Epidermal melanocyte (primary cell): ENCODE data around the gene METAP2.

Experiments
- DNase-seq: peaks from one replicate; pipeline ENCODE4 v3.0.0; 2011; ENCODE audit warnings: low spot score; ENCODE audit not compliant: insufficient read length

The METAP2 gene

DNA sequence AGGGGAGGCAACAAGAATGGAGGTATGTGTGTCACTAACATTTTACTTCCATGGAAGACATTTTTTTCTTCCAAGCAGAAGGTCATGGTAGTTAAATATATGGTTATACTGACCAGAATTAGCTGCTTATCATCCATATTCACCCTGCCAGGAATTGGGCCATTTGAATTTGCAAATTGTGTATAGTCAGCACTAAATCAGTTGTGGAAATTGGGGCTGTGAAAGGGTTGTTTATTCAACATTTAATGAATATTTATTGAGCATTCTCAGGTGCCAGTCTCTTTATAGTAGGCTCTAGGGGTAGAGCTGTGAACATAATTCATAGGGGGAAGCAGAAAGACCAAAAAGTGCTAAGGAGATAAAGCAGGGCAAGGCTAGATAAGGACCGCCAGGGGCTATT lies 38.0 kb downstream of the METAP2 start:
- DNase-seq, result no peak

DNA sequence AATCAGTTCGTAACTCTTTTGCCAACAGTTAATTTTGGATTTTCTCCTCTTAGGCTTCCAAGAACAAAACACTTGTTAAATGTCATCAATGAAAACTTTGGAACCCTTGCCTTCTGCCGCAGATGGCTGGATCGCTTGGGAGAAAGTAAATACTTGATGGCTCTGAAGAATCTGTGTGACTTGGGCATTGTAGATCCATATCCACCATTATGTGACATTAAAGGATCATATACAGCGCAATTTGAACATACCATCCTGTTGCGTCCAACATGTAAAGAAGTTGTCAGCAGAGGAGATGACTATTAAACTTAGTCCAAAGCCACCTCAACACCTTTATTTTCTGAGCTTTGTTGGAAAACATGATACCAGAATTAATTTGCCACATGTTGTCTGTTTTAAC lies 39.6 kb downstream of the METAP2 start:
- no peak for DNase-seq

DNA sequence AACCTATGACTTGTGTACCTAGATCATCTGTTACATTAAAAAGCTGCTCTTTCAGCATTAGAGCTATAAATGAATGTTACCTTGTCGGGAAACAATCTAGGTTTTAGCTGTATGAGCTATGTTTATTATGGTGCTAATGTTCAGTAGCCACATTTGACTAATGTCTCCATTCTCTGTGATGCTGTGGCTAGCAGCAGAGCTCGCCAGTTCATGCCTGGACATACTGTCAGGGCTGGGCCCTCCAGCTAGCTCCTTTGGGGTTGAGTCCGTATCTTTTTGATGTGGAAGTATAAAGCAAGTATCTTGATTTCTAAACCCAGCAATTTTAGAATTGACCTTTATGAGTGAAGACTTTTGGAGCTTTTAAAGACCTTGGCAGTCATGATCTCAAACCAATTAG lies 41.2 kb downstream of the METAP2 start:
- no peak for DNase-seq

DNA sequence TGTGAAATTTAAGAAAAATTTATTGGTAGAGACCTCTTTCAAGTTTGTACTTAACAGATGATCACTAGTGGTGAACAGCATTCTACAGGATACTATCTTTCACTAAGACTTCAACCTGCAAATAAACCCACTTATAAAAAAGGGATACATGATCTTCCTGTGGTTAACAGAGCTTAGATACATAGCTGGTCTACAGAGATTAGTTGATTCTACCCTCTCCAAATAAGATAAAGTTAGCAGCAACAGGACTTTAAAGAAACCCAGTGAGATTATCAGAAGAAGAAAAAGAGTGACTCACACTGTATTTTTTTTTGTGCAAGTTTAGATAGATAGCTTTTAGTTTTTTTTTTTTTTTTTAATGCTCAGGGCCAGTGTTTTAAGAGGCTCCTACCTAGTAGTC lies 42.8 kb downstream of the METAP2 start:
- no peak for DNase-seq

DNA sequence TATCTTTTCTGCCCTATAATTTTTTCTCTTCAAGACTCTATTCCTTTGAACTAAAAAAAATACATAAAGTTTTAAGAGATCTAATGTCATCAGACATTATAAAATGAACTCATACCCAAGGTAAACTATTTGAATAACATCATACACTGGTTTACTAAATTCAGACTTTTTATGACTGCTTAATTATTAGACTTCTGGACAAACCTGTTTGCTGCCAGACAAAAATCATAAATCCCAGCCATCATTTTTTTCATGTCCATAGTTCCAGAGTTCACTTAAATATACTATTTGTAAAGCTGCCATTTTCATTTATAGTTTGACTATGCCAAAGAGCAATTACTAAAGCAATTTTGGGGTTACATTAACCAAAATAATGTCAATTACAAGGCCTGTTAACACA lies 43.3 kb downstream of the METAP2 start:
- no peak for DNase-seq

DNA sequence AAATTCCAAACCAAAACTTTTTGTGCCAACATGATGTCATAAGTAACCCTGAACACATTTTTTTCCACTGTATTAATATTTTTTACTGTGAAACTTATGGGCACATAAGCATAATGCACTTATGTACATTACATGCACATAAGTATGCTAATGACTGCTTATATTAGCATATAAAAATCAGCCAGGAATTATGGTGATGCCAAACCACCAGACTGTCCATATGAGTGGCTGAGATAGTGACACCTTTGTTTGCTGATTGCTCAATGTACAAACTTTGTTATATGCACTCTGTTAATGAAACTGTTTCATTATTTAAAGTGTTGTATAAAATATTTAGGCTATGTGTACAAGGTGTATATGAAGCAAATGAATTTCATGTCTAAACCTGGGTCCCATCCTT lies 45.0 kb downstream of the METAP2 start:
- DNase-seq, result no peak

DNA sequence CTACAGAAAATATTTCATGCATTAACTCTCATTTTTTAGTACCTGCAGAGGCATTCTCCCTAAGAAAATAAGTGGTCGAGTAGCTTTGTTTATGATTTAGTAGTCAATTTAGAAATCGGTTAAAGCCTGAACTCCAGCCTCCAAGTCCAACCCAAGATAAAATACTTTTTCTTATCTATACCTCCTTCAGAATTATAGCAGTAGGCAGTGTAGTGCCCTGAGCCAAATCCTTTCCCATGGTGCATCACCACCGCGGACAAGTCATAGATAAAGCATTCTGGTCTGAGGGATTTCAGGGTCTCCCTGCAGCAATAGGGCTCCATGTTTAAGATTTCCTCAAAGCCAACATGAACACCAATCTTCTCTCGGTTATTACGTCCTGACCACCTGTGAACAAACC lies 46.9 kb downstream of the METAP2 start:
- no peak for DNase-seq

DNA sequence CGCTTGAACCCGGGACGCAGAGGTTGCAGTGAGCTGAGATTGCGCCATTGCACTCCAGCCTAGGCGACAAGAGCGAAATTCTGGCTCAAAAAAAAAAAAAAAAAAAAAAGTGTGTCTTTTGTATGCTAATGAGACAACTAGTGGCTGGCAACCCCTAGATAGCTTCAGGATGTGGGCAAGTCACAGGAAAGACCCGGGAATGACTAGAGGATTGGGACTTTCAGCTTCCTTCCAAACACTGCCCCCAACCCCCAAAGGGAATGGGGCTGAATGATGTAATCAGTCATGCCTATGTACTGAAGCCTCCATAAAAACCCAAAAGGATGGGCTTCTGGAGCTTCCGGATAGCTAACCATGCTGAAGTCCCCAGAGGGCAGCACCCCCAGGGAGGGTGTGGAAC lies 48.7 kb downstream of the METAP2 start:
- DNase-seq, result no peak

DNA sequence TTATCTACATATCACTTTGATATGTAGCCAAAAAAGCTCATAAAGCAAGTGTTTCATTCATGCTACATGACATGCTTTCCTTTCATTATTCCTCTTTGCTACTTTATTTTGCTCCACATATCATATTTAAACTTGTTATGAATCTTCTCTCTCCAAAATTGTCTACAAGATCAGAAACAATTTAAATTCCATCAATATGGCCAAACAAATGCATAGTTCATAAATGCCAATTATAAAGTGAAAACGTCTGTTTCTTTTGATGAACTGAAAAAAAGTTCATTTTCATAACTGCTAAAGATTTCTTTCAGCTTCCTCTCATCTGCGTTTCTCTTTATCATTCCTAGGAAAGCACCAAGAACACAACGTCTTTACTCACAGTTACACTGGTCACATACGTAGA lies 54.5 kb downstream of the METAP2 start:
- DNase-seq, result no peak

DNA sequence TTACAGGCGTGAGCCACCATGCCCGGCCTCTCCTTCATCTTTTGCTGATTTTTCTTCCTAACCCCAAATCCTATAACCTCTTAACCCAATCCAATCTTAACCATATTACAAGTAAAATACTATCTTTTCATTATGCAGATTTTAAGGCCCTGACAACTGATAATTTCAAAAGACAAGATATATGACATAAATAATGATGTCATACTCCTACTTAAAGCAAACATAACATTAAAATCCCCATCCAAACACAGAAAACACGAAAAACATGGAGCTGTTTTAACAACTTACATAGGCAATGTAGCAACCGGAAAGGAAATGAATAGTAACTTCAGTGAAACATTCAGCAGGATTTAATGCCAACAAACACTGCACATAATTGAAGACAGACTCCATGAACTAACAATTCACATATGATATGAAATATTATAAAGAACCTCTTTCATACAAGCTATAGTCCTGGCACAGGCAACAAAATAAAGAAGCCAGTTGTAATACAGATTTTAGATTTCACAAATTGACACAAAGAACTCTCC lies 55.8 kb downstream of the METAP2 start:
- DNase-seq, result no peak

DNA sequence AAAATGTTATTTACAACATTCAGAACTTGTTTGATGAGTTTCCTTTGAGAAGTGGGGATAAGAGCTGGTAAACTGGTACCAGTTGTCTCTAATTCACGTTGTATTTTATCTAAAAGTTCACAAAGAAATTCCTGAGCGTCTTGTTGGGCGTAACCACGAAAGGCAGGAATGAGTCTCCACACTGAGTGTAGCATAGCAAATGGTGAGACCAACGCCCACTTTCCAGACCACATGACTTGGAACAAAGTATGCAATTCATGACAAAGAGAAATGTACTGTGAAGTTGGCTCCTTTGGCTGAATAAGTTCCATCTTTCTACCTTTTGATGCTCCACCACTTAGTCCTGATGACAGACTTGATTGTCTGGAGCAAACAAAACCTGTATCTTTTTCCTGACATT lies 58.9 kb downstream of the METAP2 start:
- DNase-seq, result no peak

DNA sequence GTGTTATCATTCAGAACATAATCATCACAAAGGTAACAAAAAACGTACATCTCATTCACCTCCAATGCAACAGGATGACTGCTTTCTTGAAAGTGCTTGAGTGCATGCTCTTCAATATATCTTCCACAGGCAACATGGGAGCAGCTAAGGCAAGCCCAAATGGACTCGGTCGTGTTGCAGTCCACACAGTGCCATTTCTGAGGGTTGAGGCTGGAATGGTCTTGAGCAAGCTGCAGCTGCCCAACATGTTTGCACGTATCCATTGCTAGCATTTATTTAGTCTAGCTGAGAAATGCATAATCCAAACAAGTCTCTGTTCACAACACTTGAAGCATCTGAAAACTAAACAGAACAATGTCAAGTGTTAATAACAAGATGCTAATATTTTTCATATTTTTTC lies 60.0 kb downstream of the METAP2 start:
- DNase-seq, result no peak

DNA sequence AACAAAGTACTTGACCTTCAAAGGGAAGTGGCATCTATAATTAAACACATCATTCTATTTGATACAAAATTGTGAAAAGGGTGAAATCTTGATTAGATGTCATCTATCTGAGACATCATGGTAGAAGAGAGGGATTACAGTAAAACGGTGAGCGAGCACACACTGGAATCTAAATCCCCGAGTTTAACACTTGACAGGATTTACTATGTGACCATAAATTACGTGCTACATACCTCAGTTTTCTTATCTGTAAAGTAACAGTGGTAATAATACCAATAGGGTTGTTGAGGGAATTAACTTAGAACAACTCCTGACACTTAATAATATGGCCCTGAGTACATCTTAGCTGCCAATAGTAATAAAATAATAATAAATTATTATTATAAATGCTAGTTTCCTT lies 64.1 kb downstream of the METAP2 start:
- DNase-seq, result no peak

DNA sequence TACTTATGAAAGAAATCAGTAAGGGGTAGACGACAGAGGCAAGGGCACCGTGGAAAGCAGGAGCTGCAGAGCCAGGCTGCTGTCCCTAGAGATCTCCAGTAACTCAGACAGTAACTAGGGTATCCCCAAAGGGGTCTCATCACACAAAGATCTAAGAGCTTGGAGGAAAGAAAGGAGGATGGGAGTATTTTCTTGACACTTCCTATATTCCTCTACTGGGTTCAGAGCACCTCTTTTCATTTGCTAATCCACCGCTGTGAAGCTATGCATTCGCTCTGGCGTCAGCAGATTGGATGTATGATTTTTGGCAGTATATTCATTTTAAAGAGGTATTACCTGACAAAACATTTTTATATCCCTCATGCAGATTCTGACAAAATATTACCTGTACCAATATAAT lies 64.7 kb downstream of the METAP2 start:
- DNase-seq, result no peak

DNA sequence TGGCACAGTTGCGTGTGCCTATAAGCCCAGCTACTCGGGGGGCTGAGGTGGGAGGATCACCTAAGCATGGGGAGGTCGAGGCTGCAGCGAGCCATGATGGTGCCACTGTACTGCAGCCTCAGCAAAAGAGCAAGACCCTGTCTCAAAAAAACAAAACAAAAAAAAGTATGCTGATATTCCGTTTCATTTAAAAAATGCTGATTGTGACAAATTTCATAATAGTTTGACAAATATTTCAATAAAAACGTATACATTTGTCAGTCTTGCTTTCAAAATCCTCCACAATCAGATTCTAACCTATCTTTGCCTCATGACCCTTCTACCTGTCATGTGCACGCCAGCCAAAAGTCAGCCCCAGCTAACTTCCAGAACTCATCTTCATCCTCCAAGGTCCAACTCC lies 67.5 kb downstream of the METAP2 start:
- no peak for DNase-seq

DNA sequence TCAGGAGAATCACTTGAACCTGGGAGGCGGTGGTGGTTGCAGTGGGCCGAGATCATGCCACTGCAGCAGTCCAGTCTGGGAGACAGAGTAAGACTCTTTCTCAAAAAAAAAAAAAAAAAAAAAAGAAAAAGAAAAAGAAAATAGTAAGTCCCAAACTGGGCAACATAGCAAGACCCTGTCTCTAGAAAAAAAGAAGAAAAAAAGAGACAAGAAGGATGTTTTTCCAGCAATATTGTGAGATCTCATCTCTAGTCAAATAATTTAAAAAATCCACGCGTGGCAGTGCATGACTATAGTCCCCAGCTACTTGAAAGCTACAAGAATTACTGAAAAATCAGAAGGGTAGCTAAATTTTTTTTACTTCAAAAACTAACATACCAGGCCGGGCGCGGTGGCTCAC lies 69.4 kb downstream of the METAP2 start:
- DNase-seq, result no peak

DNA sequence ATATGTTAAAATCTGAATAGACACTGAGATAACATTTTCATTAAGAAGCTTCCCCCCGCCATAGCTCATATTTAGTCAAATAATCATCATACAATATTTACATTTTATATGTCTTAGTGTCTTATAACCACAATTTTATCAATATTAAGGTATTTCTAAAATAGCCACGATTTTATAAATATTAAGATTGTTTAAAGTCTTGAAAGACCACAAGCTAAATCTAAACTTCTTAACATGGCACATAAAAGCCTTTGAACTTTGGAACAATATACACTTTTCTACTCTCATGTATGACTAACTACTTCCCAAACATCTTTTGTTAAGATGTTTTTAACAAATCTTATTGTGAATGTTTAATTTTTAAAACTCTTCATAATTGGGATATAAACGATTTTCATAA lies 70.8 kb downstream of the METAP2 start:
- DNase-seq, result no peak

DNA sequence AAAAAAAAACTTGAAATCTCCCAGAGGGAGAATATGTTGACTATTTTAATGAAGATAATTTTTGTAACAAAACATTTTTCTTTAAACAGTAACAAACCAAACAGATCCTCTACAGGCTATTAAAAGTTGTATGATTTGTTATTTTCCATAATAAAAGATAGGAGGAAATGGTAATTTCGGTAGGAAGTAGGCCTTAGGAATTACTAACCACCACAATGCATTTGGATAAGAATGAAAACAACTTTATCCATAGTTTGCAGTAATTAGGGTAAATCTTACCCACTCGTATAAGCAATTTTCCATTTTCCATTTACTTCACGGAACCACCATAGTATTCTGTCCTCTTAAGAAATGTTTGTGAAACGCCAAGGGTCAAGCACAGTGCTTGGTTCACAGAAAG lies 71.4 kb downstream of the METAP2 start:
- DNase-seq, result no peak

DNA sequence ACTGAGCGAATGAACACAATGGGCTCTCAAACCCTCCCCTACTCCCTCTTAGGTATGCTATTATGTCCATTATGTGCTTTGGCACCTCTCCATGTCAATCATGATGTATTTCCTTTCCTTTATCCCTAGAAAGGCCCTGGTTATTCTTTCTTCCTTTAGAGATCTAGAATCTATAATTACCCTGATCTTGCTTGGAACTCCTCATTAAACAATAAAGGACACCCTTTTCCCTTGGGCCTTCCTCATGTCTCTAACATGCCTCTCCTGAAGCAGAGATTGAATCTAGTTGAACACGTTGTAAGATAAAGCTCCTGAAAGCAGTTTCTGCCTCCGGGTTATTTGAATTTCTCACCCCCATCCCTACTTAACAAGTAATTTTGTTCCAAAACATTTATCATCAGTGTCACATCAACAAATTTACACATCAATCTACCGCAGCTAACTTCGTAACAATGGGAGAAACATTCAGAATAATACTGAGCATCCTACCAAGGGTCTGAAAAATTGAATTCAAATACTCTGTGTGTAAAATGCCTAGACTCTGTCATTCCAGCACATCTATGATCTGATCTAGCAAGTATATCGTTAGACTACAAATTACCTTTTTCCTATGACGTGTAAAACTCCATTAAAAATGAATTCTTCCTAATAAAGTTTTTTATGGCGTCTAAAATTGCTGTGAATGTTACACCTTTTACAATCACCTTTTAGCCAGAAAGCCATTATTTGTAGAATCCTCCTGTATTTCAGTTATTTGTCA lies 72.0 kb downstream of the METAP2 start:
- no peak for DNase-seq

DNA sequence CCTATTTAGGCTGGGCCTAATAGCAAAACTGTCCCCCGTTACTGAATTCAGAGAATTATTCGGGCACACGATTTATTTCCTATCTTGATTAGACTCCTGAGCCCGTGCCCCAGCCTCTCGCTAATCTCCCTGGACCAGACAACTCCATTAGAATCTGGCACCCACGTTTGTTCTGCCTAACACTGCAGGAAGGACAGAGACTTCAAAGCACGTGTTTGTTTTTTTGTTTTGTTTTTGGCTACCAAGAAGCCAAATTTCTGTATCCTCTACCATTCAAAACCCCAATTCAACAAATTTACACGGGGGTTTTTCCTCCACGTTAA lies 72.5 kb downstream of the METAP2 start:
- no peak for DNase-seq

DNA sequence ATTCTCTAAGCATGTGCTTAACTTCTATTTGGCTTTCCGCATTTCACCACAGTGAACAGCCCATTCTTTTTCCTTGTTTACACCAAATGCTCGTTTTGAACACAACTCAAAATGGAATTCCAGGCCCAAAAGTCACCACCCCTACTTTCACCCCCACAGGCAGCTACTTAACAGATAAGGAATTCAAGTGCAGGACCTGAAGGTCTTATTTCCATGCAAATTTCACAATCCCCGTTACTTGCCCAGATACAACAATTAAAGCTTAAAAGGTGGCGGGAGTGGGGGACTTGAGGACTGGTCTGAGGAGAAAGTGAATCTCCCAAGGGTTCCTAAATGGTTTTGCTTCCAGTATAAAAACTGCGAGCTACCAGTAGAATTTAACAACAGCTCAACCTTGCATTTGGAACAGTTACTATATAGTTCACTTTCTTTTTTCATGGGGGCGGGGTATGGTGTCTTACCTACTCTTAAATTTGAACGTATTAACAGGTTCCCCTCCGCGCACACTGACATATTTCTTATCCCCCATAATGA lies 73.6 kb downstream of the METAP2 start:
- no peak for DNase-seq

DNA sequence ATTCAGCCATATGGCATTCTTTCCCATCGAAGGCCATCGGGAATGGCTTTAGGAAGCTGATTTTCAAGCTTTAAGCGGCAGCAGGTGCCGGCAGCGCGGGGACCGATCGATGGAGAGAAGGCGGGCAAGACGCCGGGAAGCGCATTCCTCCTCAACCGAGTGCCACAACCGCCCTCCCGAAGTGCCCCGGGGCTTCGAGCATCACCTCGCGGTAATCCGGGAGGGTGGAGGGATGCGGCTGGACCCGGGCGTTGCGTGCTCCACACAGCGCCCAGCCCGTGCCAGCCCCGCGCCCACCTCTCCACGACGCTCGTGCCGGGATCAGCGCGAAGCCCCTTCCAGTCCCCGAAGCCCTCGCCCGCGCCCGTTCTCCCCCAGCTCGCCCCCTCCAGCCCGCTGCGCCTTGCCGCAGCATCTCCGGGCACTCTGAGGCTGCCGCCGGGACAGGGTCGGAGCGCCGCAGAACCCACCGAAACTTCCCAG lies 74.1 kb downstream of the METAP2 start:
- DNase-seq, result no peak
